Measurements from ENCODE around the gene RGS2. TPM values are rescaled to one million over a fixed set of nuclear protein-coding genes. Genes with fewer than 3 reads are reported as not detected.

Gene RGS2
- total RNA-seq, 1 donor from 2014 or later: 14.4 TPM

GRCh38 chr1:192786576-192786975 is 22.3 kb upstream of the RGS2 start:
- H3K36me3 Mint-ChIP-seq: no peaks in the 10 kb centered on the region
- no peaks in the 10 kb centered on the region for H3K79me2 ChIP-seq (ENCODE audit: low read depth)
- H2AFZ ChIP-seq (replicated peaks): no peak overlapping the region
- no peak overlapping the region for H3K4me3 Mint-ChIP-seq
- no peaks in the 10 kb centered on the region for H3F3A ChIP-seq (ENCODE audit: low read depth)
- DNase-seq (ENCODE audit: low spot score): no peak
- H3K36me3 ChIP-seq: no peaks in the 10 kb centered on the region
- H4K20me1 ChIP-seq (ENCODE audit: low read depth): no peaks in the 10 kb centered on the region
- H3K4me2 ChIP-seq: no peak overlapping the region
- H3K27me3 Mint-ChIP-seq (ENCODE audit: insufficient read depth, low read depth): peaks cover 3% of the 10 kb centered on the region
- H3K4me3 ChIP-seq: no peak overlapping the region
- no peak overlapping the region for H3K27ac Mint-ChIP-seq
- H3K9ac ChIP-seq: no peak overlapping the region
- H3K4me1 ChIP-seq: no peaks in the 10 kb centered on the region
- H3K9me3 ChIP-seq (ENCODE audit: low read depth): no peaks in the 10 kb centered on the region
- no peaks in the 10 kb centered on the region for H3K27me3 ChIP-seq
- TF ChIP-seq CTCF (IDR thresholded peaks at IDR 0.05) (no peak), EZH2 (IDR thresholded peaks at IDR 0.05) (no peak), EZH2phosphoT487 (IDR thresholded peaks at IDR 0.05) (no peak)
- H3K27ac ChIP-seq: no peak overlapping the region
- no peaks in the 10 kb centered on the region for H3K4me1 Mint-ChIP-seq
- H3K9me3 Mint-ChIP-seq: peaks cover 5% of the 10 kb centered on the region

GRCh38 chr1:192787914-192788585 is 20.8 kb upstream of the RGS2 start:
- Histone ChIP-seq H2AFZ (replicated peaks) (peak overlapping the region; percentile 27), H3K4me2 (no peak overlapping the region), H3K27me3 (no peaks in the 10 kb centered on the region), H3K9me3 (ENCODE audit: low read depth) (no peaks in the 10 kb centered on the region), H3K79me2 (ENCODE audit: low read depth) (no peaks in the 10 kb centered on the region), H4K20me1 (ENCODE audit: low read depth) (no peaks in the 10 kb centered on the region), H3K4me3 (no peak overlapping the region), H3F3A (ENCODE audit: low read depth) (no peaks in the 10 kb centered on the region), H3K4me1 (no peaks in the 10 kb centered on the region), H3K27ac (no peak overlapping the region), H3K9ac (no peak overlapping the region), H3K36me3 (no peaks in the 10 kb centered on the region)
- H3K4me1 Mint-ChIP-seq: no peaks in the 10 kb centered on the region
- H3K4me3 Mint-ChIP-seq: no peak overlapping the region
- no peak for TF ChIP-seq CTCF (IDR thresholded peaks at IDR 0.05)
- no peak for TF ChIP-seq EZH2phosphoT487 (IDR thresholded peaks at IDR 0.05)
- no peak for TF ChIP-seq EZH2 (IDR thresholded peaks at IDR 0.05)
- H3K27ac Mint-ChIP-seq: no peak overlapping the region
- no peaks in the 10 kb centered on the region for H3K36me3 Mint-ChIP-seq
- peaks cover 3% of the 10 kb centered on the region for H3K27me3 Mint-ChIP-seq (ENCODE audit: insufficient read depth, low read depth)
- peak; percentile 26 for DNase-seq (ENCODE audit: low spot score)
- H3K9me3 Mint-ChIP-seq: peaks cover 1% of the 10 kb centered on the region

- Histone ChIP-seq H3K36me3 (no peaks in the 10 kb centered on the region), H3K9ac (no peak overlapping the region), H3K27ac (no peak overlapping the region), H3F3A (ENCODE audit: low read depth) (no peaks in the 10 kb centered on the region), H4K20me1 (ENCODE audit: low read depth) (no peaks in the 10 kb centered on the region), H3K79me2 (ENCODE audit: low read depth) (no peaks in the 10 kb centered on the region), H3K27me3 (no peaks in the 10 kb centered on the region), H3K4me1 (peaks cover 9% of the 10 kb centered on the region), H3K4me3 (no peak overlapping the region), H2AFZ (replicated peaks) (no peak overlapping the region), H3K4me2 (no peak overlapping the region), H3K9me3 (ENCODE audit: low read depth) (no peaks in the 10 kb centered on the region)
- Mint-ChIP-seq H3K4me3 (no peak overlapping the region), H3K27me3 (ENCODE audit: insufficient read depth, low read depth) (peaks cover 6% of the 10 kb centered on the region), H3K27ac (no peak overlapping the region), H3K9me3 (no peaks in the 10 kb centered on the region), H3K4me1 (no peaks in the 10 kb centered on the region), H3K36me3 (no peaks in the 10 kb centered on the region)
- TF ChIP-seq EZH2phosphoT487 (IDR thresholded peaks at IDR 0.05) (no peak), CTCF (IDR thresholded peaks at IDR 0.05) (no peak), EZH2 (IDR thresholded peaks at IDR 0.05) (no peak)
- no peak for DNase-seq (ENCODE audit: low spot score)
These were observed 19.0 kb upstream of the RGS2 start for GRCh38 chr1:192789871-192790270.
